GM21528 (cell line): ENCODE results near the gene PTPRT.

ENCODE experiments used
- ATAC-seq: cut with Tn5 transposase; IDR thresholded peaks from one replicate; pipeline ENCODE4 v1.9.1; 2021; ENCODE audit warnings: mild to moderate bottlenecking, moderate library complexity; ENCODE audit not compliant: unreplicated experiment, low FRiP score

The PTPRT gene

DNA sequence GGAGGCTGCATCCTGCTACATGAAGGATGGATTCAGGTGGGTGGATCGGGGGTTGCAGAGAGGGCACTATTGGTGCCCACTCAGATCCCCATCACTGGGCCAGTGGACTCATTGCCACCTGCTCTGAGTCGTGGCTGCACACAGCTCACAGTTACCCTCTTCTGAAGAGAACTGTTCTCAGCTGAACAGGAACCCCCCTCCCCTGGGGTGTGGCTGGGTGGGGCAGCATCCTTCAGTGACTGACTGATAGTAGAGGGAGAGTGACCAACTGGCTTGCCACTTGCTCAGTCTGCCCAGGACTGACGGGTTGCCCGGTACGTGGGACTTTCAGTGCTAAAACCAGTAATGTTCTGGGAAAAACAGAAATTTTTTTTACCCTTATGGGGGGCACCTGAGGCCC, 1077.5 kb downstream of the PTPRT start:
- no peak for ATAC-seq

- no peak for ATAC-seq
Observed at GRCh38 chr20:42111349-42111748, 1078.4 kb downstream of the PTPRT start.

GRCh38 chr20:42110301-42110700, 1079.4 kb downstream of the PTPRT start:
- no peak for ATAC-seq

- ATAC-seq = no peak
Observed at GRCh38 chr20:42102000-42102399, 1087.7 kb downstream of the PTPRT start.

GRCh38 chr20:42100137-42100704, 1089.5 kb downstream of the PTPRT start:
- no peak for ATAC-seq

- ATAC-seq = no peak
Observed at GRCh38 chr20:42099101-42099500, 1090.6 kb downstream of the PTPRT start.

- no peak for ATAC-seq
Observed at GRCh38 chr20:42098418-42098817, 1091.3 kb downstream of the PTPRT start.

DNA sequence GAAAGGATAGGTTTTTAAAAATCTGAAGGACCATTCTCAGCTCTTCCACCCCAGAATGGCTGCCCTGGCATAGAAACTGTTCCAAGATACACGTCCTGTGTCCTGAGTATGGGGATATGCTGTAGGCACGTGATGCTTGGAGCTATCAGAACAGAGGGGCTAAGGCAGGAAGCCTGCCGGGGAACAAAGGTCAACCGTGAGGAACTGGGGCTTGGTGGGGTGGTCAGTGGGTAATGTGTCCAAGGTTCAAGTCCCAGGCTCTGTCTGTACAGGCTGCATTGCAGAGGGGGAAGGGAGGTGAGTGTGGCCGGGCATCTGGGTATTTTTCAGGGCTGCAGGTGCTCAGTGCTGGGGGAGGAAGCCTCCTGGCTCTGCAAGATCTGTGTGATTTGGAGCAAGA, 1092.0 kb downstream of the PTPRT start:
- no peak for ATAC-seq

DNA sequence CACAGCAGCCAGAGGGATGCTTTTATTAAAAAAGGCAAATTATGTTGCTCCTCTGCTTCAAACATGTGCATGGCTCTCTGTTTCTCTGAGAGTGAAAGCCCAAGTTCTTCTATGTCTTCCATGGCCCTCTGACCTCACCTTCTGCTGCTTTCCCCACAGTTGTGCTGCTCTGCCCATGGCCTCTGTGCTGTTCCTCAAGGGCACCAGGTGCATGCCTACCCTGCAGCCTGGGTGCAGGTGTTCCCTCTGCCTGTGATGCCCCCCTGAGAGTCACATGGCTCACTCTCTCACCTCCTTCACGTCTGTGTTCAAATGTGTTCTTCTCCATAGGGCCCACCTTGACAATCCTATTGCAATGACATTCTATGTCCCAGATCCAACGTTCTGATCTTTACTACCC, 1094.5 kb downstream of the PTPRT start:
- no peak for ATAC-seq

GRCh38 chr20:42093542-42094440, 1095.9 kb downstream of the PTPRT start:
- no peak for ATAC-seq

- ATAC-seq = no peak
Observed at GRCh38 chr20:42093041-42093440, 1096.7 kb downstream of the PTPRT start.

- ATAC-seq = no peak
Observed at GRCh38 chr20:42085366-42085765, 1104.3 kb downstream of the PTPRT start.

GRCh38 chr20:42083280-42083679, 1106.4 kb downstream of the PTPRT start:
- no peak for ATAC-seq

- no peak for ATAC-seq
Observed at GRCh38 chr20:42082611-42083010, 1107.1 kb downstream of the PTPRT start.

DNA sequence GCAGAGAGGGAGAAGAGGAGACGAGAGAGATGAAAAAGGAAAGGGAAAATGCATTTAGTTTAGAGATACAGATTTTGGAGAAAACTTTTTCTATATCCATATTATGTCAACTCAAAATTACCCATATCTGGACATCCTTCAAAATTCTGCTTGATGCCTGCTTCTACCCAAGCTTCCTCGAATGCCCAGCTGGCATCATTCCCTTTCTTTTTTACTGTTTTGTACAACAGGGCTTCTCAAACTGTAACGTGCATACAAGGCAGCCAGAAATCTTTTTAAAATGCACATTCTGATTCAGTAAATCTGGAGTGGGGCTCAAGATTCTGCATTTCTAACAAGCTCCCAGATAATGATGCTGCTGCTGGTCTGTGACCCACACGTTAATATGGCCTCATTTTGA, 1108.8 kb downstream of the PTPRT start:
- ATAC-seq = no peak

- no peak for ATAC-seq
Observed at GRCh38 chr20:42074944-42075343, 1114.8 kb downstream of the PTPRT start.

DNA sequence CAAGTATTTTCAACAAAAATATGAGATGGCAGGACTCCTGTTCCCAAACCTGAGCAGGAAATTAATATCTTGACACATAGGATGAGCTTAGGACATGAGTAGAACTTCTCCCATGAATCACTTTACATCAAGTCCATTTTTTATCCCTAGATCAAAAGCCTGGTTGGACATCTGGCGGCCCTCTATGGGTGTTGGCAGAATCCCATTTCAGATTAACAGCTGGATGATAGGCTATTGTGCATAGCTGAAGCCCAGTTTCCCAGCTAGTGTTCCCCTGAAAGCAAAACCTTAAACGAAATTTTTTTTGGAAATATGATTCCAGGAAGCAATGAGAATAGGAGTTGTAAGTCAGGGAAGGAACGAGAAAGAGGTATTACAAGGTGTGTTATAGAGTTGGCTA, 1122.1 kb downstream of the PTPRT start:
- ATAC-seq = no peak

DNA sequence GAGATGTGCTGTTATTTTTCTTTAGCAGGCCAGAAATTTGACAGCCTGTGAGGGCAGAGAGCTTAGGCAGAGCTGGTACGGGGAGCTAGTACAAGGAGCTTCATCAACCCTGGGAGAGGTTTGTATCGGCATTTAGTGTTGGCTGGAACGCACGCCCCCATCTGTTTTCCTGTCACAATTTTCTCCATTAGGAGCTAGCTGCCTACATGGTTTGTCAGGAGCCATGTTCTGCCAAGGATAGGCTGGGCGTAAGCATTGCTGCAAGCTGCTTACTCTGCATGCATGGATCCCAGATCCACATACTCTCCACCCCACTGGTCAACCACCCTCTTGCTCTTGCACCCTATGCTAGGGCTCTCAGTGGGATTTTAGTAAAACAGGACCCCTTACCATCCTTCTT, 1122.5 kb downstream of the PTPRT start:
- no peak for ATAC-seq

- no peak for ATAC-seq
Observed at GRCh38 chr20:42063141-42063540, 1126.6 kb downstream of the PTPRT start.

DNA sequence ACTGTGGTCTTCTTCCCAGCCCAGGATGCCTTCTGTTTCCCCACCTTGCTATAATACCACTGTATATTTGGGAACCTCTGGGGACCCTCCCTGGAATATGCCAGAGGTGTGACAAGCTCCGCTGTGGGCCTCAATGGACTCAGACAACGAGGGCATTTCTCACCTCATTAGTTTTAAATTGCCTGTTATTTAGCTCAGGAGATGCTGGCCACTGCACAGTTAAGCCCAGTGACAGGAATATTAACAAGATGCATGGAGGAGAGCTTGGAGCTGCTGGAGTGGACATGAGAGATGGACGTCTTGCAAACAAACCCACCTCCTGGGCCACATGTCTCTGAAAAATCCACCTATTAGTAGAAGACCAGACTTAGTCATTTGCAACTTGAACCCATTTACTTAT, 1136.4 kb downstream of the PTPRT start:
- ATAC-seq = no peak

DNA sequence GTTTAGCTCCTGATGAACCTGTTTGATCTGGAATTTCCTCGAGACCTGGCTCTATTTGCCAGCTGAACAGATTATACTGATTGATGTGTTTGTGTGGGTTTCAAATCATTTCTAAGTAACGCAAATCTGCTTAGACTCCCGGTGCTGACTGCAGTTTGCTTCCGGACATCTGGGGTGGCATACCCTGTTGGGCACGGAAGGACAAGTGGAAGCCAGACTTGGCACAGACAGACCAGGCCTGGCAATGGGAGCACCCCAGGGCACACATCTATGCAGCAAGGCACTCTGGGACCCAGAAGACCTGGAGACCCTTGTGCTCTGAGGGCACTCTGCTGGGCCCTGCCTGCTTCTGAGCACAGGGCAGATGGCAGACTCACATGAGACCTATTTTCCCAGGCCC, 1137.8 kb downstream of the PTPRT start:
- ATAC-seq = no peak
